Activated CD4-positive, CD25-positive, alpha-beta regulatory T cell treated with anti-CD3 and anti-CD28 coated beads, Interleukin-2, amount 50 U/mL, for 24 hours (primary cell): ENCODE results near the gene PURB.
"Not testable (repeated sequence)": the region's sequence is repeated elsewhere in the genome, so short reads cannot be mapped to it uniquely, and the experiment has no call there.

Experiments
- ATAC-seq, 2 donors: fragments of 150-1000 bp; cut with Tn5 transposase; one replicate each; pipeline ENCODE4 v1.10.0; 2021; ENCODE audit warnings: mild to moderate bottlenecking in 1 of 2, moderate library complexity in 1 of 2

PURB gene

GRCh38 chr7:44849885-44850544 is 35.3 kb downstream of the PURB start:
- ATAC-seq = no peak

- ATAC-seq = no peak
These were observed 36.0 kb downstream of the PURB start for GRCh38 chr7:44849259-44849884.

- ATAC-seq = peak; percentile 85 to 87
These were observed 37.3 kb downstream of the PURB start, which contains the start of gene H2AZ2 for GRCh38 chr7:44847920-44848634. Gene H2AZ2 (minus strand): TSS chr7:44848087. CDS start chr7:44847971, 116 bp downstream.

GRCh38 chr7:44847509-44847919 is 37.8 kb downstream of the PURB start:
- ATAC-seq = peak; percentile 64 to 72

- peak; percentile 6 to 9 for ATAC-seq
These were observed 38.4 kb downstream of the PURB start for GRCh38 chr7:44846816-44847508.

- ATAC-seq = not testable (repeated sequence)
These were observed 38.9 kb downstream of the PURB start for GRCh38 chr7:44846390-44846789.

GRCh38 chr7:44845451-44845850 is 39.9 kb downstream of the PURB start:
- no peak for ATAC-seq

- ATAC-seq = not testable (repeated sequence)
These were observed 41.9 kb downstream of the PURB start for GRCh38 chr7:44843440-44843839.

GRCh38 chr7:44842675-44843074 is 42.7 kb downstream of the PURB start:
- not testable (repeated sequence) for ATAC-seq

- ATAC-seq = no peak
These were observed 46.6 kb downstream of the PURB start for GRCh38 chr7:44838751-44839150.

GRCh38 chr7:44827567-44827966 is 57.8 kb downstream of the PURB start:
- no peak for ATAC-seq
